ENCODE measurements around the gene TMC7.

TMC7 gene

DNA sequence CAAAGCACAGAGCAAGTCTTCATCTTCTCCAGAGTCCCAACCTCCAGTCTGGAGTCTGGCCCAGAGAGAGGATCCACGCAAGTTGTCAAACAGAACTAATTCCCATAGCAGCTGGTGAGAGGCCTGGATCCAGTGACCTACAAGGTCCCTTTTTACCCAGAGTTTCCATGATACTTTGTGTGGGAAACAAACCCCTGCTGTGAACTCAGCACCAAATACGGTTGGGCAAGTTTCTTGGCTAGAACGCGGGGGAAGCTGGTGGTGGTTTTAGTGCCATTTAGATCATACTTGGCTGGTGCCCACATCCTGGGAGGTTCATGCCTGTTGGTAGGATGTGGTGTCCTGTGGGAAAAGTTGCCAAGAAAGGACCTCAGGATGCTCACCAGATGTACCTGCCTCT lies 18.1 kb downstream of the TMC7 start:
- peaks cover 11% of the 10 kb centered on the region for H3K4me1 ChIP-seq (ENCODE audit: control insufficient read depth, insufficient read depth, low read length)
- H3K9me3 ChIP-seq (ENCODE audit: control insufficient read depth, low read length) = no peaks in the 10 kb centered on the region
- H3K27ac ChIP-seq (ENCODE audit: insufficient read depth, low read depth, low read length, poor library complexity, severe bottlenecking) = no peak overlapping the region
- 88 to 92% methylated on average over 4 of the region's 4 CpGs for WGBS, 2 experiments
- H3K4me3 ChIP-seq (ENCODE audit: insufficient read depth, low read depth, low read length) = no peak overlapping the region
- H3K36me3 ChIP-seq (ENCODE audit: control insufficient read depth, insufficient read depth, low read length) = no peaks in the 10 kb centered on the region
- H3K27me3 ChIP-seq (ENCODE audit: control insufficient read depth, insufficient read depth, low read length, poor library complexity, severe bottlenecking) = no peaks in the 10 kb centered on the region

DNA sequence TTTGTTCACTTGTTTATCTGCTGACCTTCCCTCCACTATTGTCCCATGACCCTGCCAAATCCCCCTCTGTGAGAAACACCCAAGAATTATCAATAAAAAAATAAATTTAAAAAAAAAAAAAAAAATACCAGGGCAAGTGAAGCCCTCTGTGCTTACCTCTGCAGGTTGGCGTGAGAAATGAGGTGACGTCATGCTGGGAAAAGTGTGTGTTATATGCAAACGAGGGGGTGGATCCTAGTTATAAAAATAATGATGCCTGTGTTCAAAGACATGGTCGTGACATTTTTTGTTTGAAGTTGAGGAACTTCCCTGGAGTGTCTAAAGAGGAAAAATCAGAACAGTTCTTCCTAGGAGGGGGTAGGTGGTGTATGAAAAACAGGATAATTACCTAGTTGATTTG lies 20.2 kb downstream of the TMC7 start:
- WGBS, 2 experiments = 80 to 84% methylated on average over 4 of the region's 4 CpGs
- no peaks in the 10 kb centered on the region for H3K9me3 ChIP-seq (ENCODE audit: control insufficient read depth, low read length)

DNA sequence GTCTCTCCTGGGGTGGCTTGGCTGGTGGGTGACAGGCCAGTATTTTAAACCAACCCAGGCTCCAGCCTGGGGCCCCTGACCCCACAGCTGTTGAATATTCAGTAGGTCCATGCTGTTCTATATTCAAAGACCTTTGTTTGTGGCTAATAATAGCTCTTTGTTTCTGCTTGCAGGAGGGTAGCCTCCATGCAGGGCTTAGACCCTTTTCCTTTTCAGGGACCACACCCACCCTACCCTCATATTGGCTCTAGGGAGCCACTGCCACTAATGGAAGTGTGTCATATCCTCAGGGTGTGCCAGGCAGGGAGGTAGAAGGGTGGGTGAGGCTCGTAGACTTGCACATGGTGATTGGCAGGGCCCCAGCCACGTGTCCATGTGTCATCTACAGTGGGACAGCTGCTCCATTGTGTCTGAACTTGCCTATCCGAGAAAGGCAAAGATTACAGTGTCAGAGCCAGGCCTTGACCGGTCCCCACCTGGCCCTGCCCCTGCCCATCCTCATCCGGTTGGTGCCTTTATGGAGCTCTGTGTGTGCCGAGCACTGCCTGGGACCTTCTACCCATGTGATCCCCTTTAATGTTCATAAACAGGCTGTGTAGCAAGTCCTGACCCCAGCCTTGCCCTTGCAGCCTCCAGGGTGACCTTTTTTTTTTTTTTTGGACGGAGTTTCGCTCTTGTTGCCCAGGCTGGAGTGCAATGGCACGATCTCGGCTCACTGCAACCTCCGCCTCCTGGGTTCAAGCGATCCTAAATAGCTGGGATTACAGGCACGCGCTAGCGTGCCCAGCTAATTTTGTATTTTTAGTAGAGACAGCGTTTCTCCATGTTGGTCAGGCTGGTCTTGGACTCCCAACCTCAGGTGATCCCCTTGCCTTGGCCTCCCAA lies 22.1 kb downstream of the TMC7 start:
- Histone ChIP-seq H3K9me3 (ENCODE audit: control insufficient read depth, low read length) (no peaks in the 10 kb centered on the region), H3K36me3 (ENCODE audit: control insufficient read depth, insufficient read depth, low read length) (peaks cover 9% of the 10 kb centered on the region), H3K27me3 (ENCODE audit: control insufficient read depth, insufficient read depth, low read length, poor library complexity, severe bottlenecking) (no peaks in the 10 kb centered on the region), H3K4me3 (ENCODE audit: insufficient read depth, low read depth, low read length) (no peak overlapping the region), H3K4me1 (ENCODE audit: control insufficient read depth, insufficient read depth, low read length) (peaks cover 11% of the 10 kb centered on the region), H3K27ac (ENCODE audit: insufficient read depth, low read depth, low read length, poor library complexity, severe bottlenecking) (peak overlapping the region; percentile 69)
- 70 to 74% methylated on average over 16 of the region's 16 CpGs for WGBS, 2 experiments

More for the DNA sequence above, 20.2 kb downstream of the TMC7 start:
- Histone ChIP-seq H3K4me3 (ENCODE audit: insufficient read depth, low read depth, low read length) (no peak overlapping the region), H3K4me1 (ENCODE audit: control insufficient read depth, insufficient read depth, low read length) (peaks cover 11% of the 10 kb centered on the region), H3K27me3 (ENCODE audit: control insufficient read depth, insufficient read depth, low read length, poor library complexity, severe bottlenecking) (no peaks in the 10 kb centered on the region), H3K36me3 (ENCODE audit: control insufficient read depth, insufficient read depth, low read length) (no peaks in the 10 kb centered on the region), H3K27ac (ENCODE audit: insufficient read depth, low read depth, low read length, poor library complexity, severe bottlenecking) (no peak overlapping the region)

DNA sequence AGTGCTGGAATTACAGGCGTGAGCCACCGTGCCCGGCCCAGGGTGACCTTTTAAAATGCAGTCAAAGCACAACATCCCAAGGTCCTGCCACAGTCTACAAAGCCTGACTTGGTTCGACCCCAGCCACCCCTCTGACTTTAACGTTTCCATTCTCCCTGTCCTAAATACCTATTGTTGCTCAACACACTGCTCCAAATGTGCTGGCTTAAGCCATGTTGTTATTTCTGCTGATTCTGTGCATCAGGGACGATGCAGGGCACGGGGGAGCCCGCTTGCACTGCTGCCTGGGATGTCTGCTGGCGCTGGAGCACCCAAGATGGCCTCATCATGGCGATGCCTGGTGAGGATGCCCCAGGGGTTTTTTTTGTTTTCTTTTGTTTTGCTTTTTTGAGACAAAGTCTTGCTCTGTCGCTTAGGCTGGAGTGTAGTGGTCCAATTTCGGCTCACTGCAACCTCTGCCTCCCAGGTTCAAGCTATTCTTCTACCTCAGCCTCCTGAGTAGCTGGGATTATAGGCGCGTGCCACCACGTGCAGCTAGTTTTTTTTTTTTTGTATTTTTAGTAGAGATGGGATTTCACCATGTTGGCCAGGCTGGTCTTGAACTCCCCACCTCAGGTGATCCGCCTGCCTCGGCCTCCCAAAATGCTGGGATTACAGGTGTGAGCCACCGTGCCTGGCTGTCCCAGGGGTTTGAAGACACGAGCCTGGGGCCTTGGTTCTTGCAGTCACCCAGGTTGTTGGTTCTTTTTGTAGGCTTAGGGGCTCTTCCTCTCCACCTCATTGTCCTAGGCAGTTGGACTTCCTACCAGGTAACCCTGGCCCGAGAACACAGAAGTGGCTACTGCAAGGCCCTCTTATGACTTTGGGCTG lies 22.9 kb downstream of the TMC7 start:
- WGBS, 2 experiments = 88 to 90% methylated on average over 20 of the region's 20 CpGs

DNA sequence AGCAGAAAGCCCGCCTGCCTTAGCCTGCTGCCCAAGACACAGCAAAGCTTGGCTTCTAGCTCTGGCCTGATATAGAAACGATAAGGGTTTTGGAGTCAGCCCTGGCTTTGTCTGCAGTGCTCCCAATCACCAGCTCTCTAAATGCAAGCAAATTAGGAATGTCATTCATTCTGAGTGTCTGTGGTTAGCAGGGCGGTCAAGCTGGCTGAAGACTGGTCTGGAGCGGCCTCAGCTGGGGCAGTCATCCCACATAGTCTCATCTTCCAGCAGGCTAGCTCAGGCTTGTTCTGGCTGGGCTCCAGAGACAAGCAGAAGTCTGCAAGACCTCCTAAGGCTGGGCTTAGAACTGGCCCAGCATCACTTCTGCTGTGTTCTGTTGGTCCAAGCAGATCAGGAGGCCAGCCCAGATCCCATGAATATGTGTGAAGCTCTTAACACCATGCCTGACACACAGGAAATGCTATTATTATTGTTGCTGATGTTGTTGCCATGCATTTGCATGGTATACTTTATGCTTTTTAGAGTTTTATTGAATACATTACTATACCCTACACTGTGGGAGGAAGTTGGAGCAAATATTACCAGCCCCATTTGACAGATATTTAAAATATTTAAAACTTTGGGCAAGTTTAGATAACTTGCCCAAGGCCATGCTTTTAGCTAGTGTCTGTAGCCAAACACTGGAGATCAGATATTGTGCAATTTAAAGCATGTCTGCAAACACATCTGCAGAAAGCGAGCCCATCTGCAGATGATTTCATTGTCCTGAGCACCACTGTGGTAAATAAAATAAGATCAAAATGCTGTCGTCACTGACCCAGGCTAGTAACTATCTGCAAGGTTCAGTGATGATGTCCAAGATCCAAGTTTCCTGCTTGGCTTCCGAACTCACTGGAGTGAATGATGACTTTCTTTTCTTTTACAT lies 24.8 kb downstream of the TMC7 start:
- WGBS, 2 experiments = 87 to 92% methylated on average over 7 of the region's 7 CpGs
- H3K9me3 ChIP-seq (ENCODE audit: control insufficient read depth, low read length) = no peaks in the 10 kb centered on the region
- no peak overlapping the region for H3K4me3 ChIP-seq (ENCODE audit: insufficient read depth, low read depth, low read length)
- H3K27ac ChIP-seq (ENCODE audit: insufficient read depth, low read depth, low read length, poor library complexity, severe bottlenecking) = no peak overlapping the region
- peaks cover 12% of the 10 kb centered on the region for H3K36me3 ChIP-seq (ENCODE audit: control insufficient read depth, insufficient read depth, low read length)
- H3K4me1 ChIP-seq (ENCODE audit: control insufficient read depth, insufficient read depth, low read length) = peaks cover 11% of the 10 kb centered on the region
- no peaks in the 10 kb centered on the region for H3K27me3 ChIP-seq (ENCODE audit: control insufficient read depth, insufficient read depth, low read length, poor library complexity, severe bottlenecking)

More for the DNA sequence above, 22.9 kb downstream of the TMC7 start:
- H3K27me3 ChIP-seq (ENCODE audit: control insufficient read depth, insufficient read depth, low read length, poor library complexity, severe bottlenecking) = no peaks in the 10 kb centered on the region
- H3K27ac ChIP-seq (ENCODE audit: insufficient read depth, low read depth, low read length, poor library complexity, severe bottlenecking) = peak overlapping the region; percentile 16
- H3K36me3 ChIP-seq (ENCODE audit: control insufficient read depth, insufficient read depth, low read length) = peaks cover 12% of the 10 kb centered on the region
- H3K9me3 ChIP-seq (ENCODE audit: control insufficient read depth, low read length) = no peaks in the 10 kb centered on the region
- H3K4me3 ChIP-seq (ENCODE audit: insufficient read depth, low read depth, low read length) = no peak overlapping the region
- H3K4me1 ChIP-seq (ENCODE audit: control insufficient read depth, insufficient read depth, low read length) = peaks cover 11% of the 10 kb centered on the region

DNA sequence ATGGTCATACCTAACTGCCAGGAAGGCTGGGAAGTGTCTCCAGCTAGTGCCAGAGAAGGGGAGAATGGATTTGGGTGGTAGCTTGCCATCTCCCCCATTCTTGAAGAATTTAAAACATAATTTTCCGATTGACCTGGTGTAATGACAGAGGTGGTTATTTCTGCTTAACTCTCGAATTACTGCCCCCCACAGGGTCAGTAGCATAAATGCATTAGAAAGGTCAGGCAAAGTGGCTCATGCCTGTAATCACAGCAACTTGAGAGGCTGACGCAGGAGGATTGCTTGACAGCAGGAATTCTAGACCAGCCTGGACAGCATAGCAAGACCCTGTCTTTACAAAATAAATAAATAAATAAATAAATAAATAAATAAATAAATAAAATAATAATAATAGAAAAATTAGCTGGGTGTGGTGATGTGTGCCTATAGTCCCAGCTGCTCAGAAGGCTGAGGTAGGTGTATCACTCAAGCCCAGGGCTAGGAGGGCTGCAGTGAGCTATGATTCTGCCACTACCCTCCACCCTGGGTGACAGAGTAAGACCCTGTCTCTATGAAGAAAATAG lies 27.5 kb downstream of the TMC7 start:
- 93 to 95% methylated on average over 3 of the region's 3 CpGs for WGBS, 2 experiments
- Histone ChIP-seq H3K4me1 (ENCODE audit: control insufficient read depth, insufficient read depth, low read length) (peaks cover 2% of the 10 kb centered on the region), H3K27ac (ENCODE audit: insufficient read depth, low read depth, low read length, poor library complexity, severe bottlenecking) (no peak overlapping the region), H3K9me3 (ENCODE audit: control insufficient read depth, low read length) (no peaks in the 10 kb centered on the region), H3K36me3 (ENCODE audit: control insufficient read depth, insufficient read depth, low read length) (peaks cover 12% of the 10 kb centered on the region), H3K4me3 (ENCODE audit: insufficient read depth, low read depth, low read length) (no peak overlapping the region), H3K27me3 (ENCODE audit: control insufficient read depth, insufficient read depth, low read length, poor library complexity, severe bottlenecking) (no peaks in the 10 kb centered on the region)

DNA sequence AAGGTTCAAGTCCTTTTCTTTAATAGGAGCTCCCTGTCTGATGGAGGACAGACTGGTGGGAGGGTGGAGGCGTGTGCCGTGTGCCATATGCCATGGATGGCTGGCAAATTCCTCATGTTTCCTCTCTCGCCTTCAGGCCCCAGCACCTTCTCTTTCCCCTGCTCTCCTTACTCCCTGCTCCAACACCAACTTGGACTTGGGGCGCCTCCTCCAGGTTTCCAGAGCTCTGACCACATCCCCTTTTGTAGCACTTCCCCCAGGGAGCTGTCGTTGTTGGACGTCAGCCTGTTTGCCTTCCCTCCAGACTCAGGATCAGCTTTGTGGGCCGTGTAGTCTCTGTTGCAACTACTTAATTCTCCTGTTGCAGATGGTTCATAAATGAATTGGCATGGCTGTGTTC lies 30.7 kb downstream of the TMC7 start:
- no peak overlapping the region for H3K4me3 ChIP-seq (ENCODE audit: insufficient read depth, low read depth, low read length)
- no peaks in the 10 kb centered on the region for H3K27me3 ChIP-seq (ENCODE audit: control insufficient read depth, insufficient read depth, low read length, poor library complexity, severe bottlenecking)
- H3K36me3 ChIP-seq (ENCODE audit: control insufficient read depth, insufficient read depth, low read length) = peaks cover 12% of the 10 kb centered on the region
- 81% methylated on average over 7 of the region's 7 CpGs for WGBS, 2 experiments
- H3K4me1 ChIP-seq (ENCODE audit: control insufficient read depth, insufficient read depth, low read length) = no peaks in the 10 kb centered on the region
- H3K9me3 ChIP-seq (ENCODE audit: control insufficient read depth, low read length) = no peaks in the 10 kb centered on the region
- no peak overlapping the region for H3K27ac ChIP-seq (ENCODE audit: insufficient read depth, low read depth, low read length, poor library complexity, severe bottlenecking)

DNA sequence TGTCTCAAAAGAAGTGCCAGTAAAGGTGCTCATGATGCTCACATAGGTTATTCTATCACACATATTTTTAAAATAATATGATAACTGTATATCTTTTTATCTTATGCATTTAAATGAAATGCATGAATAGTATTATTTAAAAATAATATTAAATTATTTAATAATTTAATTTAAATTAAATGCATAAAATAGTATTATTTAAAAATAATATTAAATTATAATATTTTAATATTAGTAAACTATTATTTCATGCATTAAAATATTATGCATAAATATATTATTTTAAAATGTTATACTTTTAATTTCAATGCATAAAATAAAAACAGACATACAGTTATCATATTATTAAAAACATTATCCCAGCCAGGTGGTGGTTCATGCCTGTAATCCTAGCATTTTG lies 33.4 kb downstream of the TMC7 start:
- no peaks in the 10 kb centered on the region for H3K4me1 ChIP-seq (ENCODE audit: control insufficient read depth, insufficient read depth, low read length)
- peaks cover 9% of the 10 kb centered on the region for H3K36me3 ChIP-seq (ENCODE audit: control insufficient read depth, insufficient read depth, low read length)
- H3K4me3 ChIP-seq (ENCODE audit: insufficient read depth, low read depth, low read length) = no peak overlapping the region
- H3K27ac ChIP-seq (ENCODE audit: insufficient read depth, low read depth, low read length, poor library complexity, severe bottlenecking) = no peak overlapping the region
- H3K27me3 ChIP-seq (ENCODE audit: control insufficient read depth, insufficient read depth, low read length, poor library complexity, severe bottlenecking) = no peaks in the 10 kb centered on the region
- no peaks in the 10 kb centered on the region for H3K9me3 ChIP-seq (ENCODE audit: control insufficient read depth, low read length)

DNA sequence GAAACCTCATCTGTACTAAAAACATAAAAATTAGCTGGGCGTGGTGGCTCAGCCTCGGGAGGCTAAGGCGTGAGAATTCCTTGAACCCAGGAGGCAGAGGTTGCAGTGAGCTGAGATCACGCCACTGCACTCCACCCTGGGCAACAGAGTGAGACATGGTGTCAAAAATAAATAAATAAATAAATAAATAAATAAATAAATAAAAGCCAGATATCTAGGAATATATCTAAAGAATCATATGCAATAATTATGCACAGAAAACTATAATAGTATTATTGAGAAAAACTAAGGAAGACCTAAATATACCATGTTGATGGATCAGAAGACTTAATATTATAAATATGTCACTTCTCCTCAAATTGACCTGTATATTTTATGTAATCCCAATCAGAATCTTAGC lies 37.0 kb downstream of the TMC7 start:
- Histone ChIP-seq H3K27me3 (ENCODE audit: control insufficient read depth, insufficient read depth, low read length, poor library complexity, severe bottlenecking) (no peaks in the 10 kb centered on the region), H3K27ac (ENCODE audit: insufficient read depth, low read depth, low read length, poor library complexity, severe bottlenecking) (no peak overlapping the region), H3K9me3 (ENCODE audit: control insufficient read depth, low read length) (no peaks in the 10 kb centered on the region), H3K4me1 (ENCODE audit: control insufficient read depth, insufficient read depth, low read length) (no peaks in the 10 kb centered on the region), H3K4me3 (ENCODE audit: insufficient read depth, low read depth, low read length) (no peak overlapping the region), H3K36me3 (ENCODE audit: control insufficient read depth, insufficient read depth, low read length) (peaks cover 14% of the 10 kb centered on the region)
- 90 to 99% methylated on average over 4 of the region's 4 CpGs for WGBS, 2 experiments

Data from ectodermal cell (in vitro differentiated cells).